ENCODE measurements around the gene SNX20.

DNA sequence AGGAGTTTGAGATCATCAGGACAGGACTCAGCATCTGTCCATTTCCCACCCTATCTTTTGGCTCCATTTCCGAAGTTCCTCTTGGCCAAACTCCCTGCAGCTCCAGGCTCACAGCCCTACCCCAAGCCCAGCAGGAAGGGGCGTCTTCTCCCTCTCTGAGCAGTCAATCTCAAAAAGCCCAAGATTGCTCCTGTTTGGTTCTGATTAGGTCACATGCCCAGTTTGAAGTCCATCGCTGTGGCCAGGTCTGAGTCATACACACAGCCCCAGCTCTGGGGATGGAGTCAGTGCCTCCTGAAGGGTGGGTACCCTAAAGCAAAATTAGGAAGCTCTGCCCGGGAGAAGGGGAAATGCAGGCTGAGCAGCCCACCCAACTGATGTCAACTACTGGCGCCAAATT is 23.9 kb downstream of the SNX20 start:
- TF ChIP-seq, protein P1, sequence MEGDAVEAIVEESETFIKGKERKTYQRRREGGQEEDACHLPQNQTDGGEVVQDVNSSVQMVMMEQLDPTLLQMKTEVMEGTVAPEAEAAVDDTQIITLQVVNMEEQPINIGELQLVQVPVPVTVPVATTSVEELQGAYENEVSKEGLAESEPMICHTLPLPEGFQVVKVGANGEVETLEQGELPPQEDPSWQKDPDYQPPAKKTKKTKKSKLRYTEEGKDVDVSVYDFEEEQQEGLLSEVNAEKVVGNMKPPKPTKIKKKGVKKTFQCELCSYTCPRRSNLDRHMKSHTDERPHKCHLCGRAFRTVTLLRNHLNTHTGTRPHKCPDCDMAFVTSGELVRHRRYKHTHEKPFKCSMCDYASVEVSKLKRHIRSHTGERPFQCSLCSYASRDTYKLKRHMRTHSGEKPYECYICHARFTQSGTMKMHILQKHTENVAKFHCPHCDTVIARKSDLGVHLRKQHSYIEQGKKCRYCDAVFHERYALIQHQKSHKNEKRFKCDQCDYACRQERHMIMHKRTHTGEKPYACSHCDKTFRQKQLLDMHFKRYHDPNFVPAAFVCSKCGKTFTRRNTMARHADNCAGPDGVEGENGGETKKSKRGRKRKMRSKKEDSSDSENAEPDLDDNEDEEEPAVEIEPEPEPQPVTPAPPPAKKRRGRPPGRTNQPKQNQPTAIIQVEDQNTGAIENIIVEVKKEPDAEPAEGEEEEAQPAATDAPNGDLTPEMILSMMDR (IDR thresholded peaks at IDR 0.05), result no peak
- TF ChIP-seq POLR2A (IDR thresholded peaks at IDR 0.05), result no peak

Measured in lower leg skin (tissue), 3 donors.